ENCODE results near the gene PTPRCAP. TPM values are rescaled to one million over a fixed set of nuclear protein-coding genes. Genes with fewer than 3 reads are reported as not detected.
A peak's percentile ranks its signal among the peaks of the same experiment; 100 is the strongest.
"Not testable (repeated sequence)": the region's sequence is repeated elsewhere in the genome, so short reads cannot be mapped to it uniquely, and the experiment has no call there.

PTPRCAP gene
- polyA plus RNA-seq, 1 donor: 6.8 TPM

DNA sequence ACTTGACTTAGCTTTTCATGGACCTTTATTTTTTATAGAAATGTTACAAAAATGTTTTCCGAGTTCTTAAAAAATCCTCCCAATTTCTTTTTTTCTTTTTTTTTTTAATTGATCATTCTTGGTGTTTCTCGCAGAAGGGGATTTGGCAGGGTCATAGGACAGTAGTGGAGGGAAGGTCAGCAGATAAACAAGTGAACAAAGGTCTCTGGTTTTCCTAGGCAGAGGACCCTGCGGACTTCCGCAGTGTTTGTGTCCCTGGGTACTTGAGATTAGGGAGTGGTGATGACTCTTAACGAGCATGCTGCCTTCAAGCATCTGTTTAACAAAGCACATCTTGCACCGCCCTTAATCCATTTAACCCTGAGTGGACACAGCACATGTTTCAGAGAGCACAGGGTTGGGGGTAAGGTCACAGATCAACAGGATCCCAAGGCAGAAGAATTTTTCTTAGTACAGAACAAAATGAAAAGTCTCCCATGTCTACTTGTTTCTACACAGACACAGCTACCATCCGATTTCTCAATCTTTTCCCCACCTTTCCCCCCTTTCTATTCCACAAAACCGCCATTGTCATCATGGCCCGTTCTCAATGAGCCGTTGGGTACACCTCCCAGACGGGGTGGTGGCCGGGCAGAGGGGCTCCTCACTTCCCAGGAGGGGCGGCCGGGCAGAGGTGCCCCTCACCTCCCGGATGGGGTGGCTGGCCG, 40.0 kb upstream of the PTPRCAP start:
- no CpG with 5 or more reads among the region's 16 CpGs for WGBS (ENCODE audit: insufficient coverage, low lambda C conversion rate)
- H3K4me1 ChIP-seq (ENCODE audit: control insufficient read depth, insufficient read depth, low read length); H3K27me3 ChIP-seq (ENCODE audit: control insufficient read depth, insufficient read depth, low read length); H3K9me3 ChIP-seq (ENCODE audit: control insufficient read depth, low read depth, low read length); H3K4me3 ChIP-seq (ENCODE audit: low read length); DNase-seq; H3K27ac ChIP-seq (ENCODE audit: low read length); H3K36me3 ChIP-seq (ENCODE audit: control insufficient read depth, insufficient read depth, low read length): not testable (repeated sequence)

DNA sequence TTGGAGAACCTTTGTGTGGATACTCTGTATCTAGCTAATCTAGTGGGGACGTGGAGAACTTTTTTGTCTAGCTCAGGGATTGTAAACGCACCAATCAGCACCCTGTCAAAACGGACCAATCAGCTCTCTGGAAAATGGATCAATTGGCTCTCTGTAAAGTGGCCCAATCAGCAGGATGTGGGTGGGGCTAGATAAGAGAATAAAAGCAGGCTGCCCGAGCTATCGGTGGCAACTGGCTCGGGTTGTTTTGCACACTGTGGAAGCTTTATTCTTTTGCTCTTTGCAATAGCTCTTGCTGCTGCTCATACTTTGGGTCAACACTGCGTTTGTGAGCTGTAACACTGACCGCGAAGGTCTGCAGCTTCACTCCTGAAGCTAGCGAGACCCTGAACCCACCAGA, 39.2 kb upstream of the PTPRCAP start:
- not testable (repeated sequence) for H3K4me3 ChIP-seq (ENCODE audit: low read length); H3K36me3 ChIP-seq (ENCODE audit: control insufficient read depth, insufficient read depth, low read length); DNase-seq; H3K4me1 ChIP-seq (ENCODE audit: control insufficient read depth, insufficient read depth, low read length); H3K27me3 ChIP-seq (ENCODE audit: control insufficient read depth, insufficient read depth, low read length); H3K27ac ChIP-seq (ENCODE audit: low read length); H3K9me3 ChIP-seq (ENCODE audit: control insufficient read depth, low read depth, low read length)
- WGBS (ENCODE audit: insufficient coverage, low lambda C conversion rate): no CpG with 5 or more reads among the region's 10 CpGs

DNA sequence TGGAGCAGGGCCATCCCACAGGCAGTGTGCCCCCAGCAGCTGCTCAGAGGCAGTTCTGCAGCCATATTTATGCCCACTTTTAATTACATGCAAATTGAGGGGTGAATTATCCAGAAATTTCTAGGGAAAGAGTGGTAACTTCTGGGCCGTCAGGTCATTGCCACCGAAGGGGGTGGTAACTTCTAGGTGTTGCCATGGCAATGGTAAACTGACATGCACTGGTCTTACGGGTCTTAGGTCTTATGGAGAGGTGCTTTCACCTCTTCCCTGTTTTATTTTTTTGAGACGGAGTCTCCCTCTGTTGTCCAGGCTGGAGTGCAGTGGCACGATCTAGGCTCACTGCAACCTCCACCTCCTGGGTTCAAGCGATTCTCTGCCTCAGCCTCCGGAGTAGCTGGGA, 35.4 kb upstream of the PTPRCAP start:
- H3K9me3 ChIP-seq (ENCODE audit: control insufficient read depth, low read depth, low read length): peaks cover 2% of the 10 kb centered on the region
- WGBS (ENCODE audit: insufficient coverage, low lambda C conversion rate): no CpG with 5 or more reads among the region's 7 CpGs

DNA sequence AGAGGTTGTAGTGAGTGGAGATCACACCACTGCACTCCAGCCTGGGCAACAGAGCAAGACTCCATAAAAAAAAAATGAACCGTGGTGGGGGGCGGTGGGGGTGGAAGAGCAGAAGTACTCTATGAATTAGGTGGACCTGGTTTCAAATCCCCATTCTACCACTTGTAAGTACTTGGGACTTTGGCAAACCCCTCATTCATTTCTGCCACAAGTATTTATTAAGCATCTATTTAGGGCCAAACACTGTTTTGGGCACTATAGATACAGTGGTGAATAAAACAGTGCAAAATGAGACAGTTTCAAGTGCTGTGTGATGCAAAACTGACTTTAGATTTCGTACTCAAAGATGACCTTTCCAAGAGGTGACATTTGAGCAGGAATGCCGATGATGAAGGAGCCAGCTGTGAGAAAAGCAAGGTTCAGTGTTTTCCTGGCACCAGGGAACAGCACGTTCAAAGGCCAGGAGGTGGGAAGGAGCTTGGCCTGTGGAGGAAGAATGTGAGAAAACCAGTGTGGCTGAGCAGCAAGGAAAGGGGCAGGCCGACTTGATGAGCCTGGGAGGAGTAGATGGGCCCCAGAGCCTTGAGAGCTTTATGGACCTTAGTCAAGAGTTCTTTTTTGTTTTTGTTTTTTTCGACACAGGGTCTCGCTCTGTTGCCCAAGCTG, 33.0 kb upstream of the PTPRCAP start:
- 70% methylated on average over 4 of the region's 8 CpGs for WGBS (ENCODE audit: insufficient coverage, low lambda C conversion rate)

More for the DNA sequence above, 35.4 kb upstream of the PTPRCAP start:
- Histone ChIP-seq H3K36me3 (ENCODE audit: control insufficient read depth, insufficient read depth, low read length) (no peaks in the 10 kb centered on the region), H3K4me3 (ENCODE audit: low read length) (no peak overlapping the region), H3K27me3 (ENCODE audit: control insufficient read depth, insufficient read depth, low read length) (no peaks in the 10 kb centered on the region), H3K4me1 (ENCODE audit: control insufficient read depth, insufficient read depth, low read length) (peaks cover 5% of the 10 kb centered on the region), H3K27ac (ENCODE audit: low read length) (no peak overlapping the region)
- no peak for DNase-seq

DNA sequence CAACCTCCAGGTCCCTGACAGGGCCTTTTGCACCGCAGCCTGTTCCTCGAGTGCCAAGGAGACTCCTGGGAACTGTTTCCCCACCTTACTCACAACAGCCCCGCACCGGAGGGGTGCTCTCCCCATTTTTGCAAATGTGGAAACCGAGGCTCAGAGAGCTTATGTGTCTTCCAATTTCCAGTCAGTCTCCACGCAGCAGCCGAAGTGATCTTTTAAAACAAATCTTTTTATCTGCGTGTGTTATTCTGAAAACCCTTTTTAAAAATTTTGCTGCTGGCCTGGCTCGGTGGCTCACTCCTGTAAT, 32.0 kb upstream of the PTPRCAP start:
- Histone ChIP-seq H3K4me1 (ENCODE audit: control insufficient read depth, insufficient read depth, low read length) (peaks cover 14% of the 10 kb centered on the region), H3K9me3 (ENCODE audit: control insufficient read depth, low read depth, low read length) (no peaks in the 10 kb centered on the region), H3K27me3 (ENCODE audit: control insufficient read depth, insufficient read depth, low read length) (no peaks in the 10 kb centered on the region), H3K27ac (ENCODE audit: low read length) (peak overlapping the region; percentile 81), H3K4me3 (ENCODE audit: low read length) (peak overlapping the region; percentile 96), H3K36me3 (ENCODE audit: control insufficient read depth, insufficient read depth, low read length) (no peaks in the 10 kb centered on the region)
- WGBS (ENCODE audit: insufficient coverage, low lambda C conversion rate): no CpG with 5 or more reads among the region's 9 CpGs
- no peak for DNase-seq

More for the DNA sequence above, 33.0 kb upstream of the PTPRCAP start:
- Histone ChIP-seq H3K36me3 (ENCODE audit: control insufficient read depth, insufficient read depth, low read length) (no peaks in the 10 kb centered on the region), H3K9me3 (ENCODE audit: control insufficient read depth, low read depth, low read length) (no peaks in the 10 kb centered on the region), H3K27me3 (ENCODE audit: control insufficient read depth, insufficient read depth, low read length) (no peaks in the 10 kb centered on the region), H3K4me1 (ENCODE audit: control insufficient read depth, insufficient read depth, low read length) (peaks cover 14% of the 10 kb centered on the region), H3K27ac (ENCODE audit: low read length) (no peak overlapping the region), H3K4me3 (ENCODE audit: low read length) (no peak overlapping the region)
- DNase-seq: no peak

DNA sequence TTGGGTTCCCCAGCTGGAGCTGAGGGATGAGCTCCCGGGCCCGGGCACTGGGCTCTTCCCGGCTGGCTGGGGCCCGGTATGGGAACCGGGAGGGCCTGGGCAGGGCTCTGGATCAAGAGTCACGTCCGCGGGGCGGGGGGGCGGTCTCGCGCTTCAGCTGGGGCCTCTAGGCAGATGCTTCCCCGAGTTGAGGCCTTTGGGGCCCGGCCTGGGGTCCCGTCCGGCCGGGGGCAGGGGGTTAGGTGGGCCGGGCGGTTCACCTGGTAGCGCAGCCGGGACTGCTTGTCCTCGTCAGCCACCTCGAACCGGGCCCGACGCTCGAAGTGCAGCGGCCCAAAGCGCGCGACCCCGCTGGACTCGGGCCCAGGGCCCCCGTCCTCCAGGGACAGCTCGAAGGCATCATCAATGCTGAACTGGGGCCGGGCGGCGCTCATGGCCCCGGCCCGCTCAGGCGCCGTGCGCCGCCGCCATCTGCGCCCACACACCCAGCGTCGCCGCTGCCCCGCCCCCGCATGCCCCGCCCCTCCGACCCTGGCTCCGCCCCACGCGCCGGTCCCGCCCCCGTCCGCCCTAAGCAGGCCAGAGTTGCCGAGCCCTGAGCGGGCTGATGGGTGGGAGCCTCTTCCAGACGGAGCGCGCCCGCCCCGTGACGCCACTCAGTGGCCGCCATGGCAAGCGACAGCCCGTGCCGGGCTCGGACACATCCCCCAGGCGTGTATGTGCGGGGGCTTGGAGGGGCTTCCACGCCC, 31.5 kb upstream of the PTPRCAP start, which contains the start of gene TMEM134:
Gene TMEM134 (minus strand): TSS at position 493 of the 749 bp plus-strand sequence. CDS start 59 bp downstream, at position 434.
- no CpG with 5 or more reads among the region's 76 CpGs for WGBS (ENCODE audit: insufficient coverage, low lambda C conversion rate)

DNA sequence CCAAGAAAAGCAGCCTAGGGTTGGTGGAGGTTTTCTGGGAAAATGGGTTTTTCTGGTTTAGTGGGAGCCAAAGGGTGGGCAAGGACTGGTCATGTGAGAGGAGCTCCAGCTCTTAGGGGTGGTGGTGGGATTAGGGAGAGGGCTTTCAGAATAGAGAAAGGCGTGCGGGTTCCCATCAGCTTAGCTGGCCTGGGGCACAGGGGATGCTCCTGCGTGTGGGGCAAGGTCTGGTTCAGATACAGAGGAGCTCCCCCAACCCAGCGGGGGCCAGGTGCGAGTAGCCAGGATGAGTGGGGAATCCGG, 30.9 kb upstream of the PTPRCAP start:
- H3K4me1 ChIP-seq (ENCODE audit: control insufficient read depth, insufficient read depth, low read length): peaks cover 22% of the 10 kb centered on the region
- no CpG with 5 or more reads among the region's 6 CpGs for WGBS (ENCODE audit: insufficient coverage, low lambda C conversion rate)
- H3K36me3 ChIP-seq (ENCODE audit: control insufficient read depth, insufficient read depth, low read length): no peaks in the 10 kb centered on the region
- no peak for DNase-seq
- peak overlapping the region; percentile 96 for H3K4me3 ChIP-seq (ENCODE audit: low read length)
- peaks cover 6% of the 10 kb centered on the region for H3K9me3 ChIP-seq (ENCODE audit: control insufficient read depth, low read depth, low read length)
- H3K27me3 ChIP-seq (ENCODE audit: control insufficient read depth, insufficient read depth, low read length): no peaks in the 10 kb centered on the region
- peak overlapping the region; percentile 93 for H3K27ac ChIP-seq (ENCODE audit: low read length)

More for the DNA sequence above, 31.5 kb upstream of the PTPRCAP start, which contains the start of gene TMEM134:
- Histone ChIP-seq H3K4me1 (ENCODE audit: control insufficient read depth, insufficient read depth, low read length) (peaks cover 19% of the 10 kb centered on the region), H3K4me3 (ENCODE audit: low read length) (peak within 1 kb of the TSS; percentile 96), H3K27me3 (ENCODE audit: control insufficient read depth, insufficient read depth, low read length) (no peaks in the 10 kb centered on the region), H3K27ac (ENCODE audit: low read length) (peak within 1 kb of the TSS; percentile 93), H3K9me3 (ENCODE audit: control insufficient read depth, low read depth, low read length) (peaks cover 3% of the 10 kb centered on the region), H3K36me3 (ENCODE audit: control insufficient read depth, insufficient read depth, low read length) (no peaks in the 10 kb centered on the region)
- peak; percentile 92 for DNase-seq

DNA sequence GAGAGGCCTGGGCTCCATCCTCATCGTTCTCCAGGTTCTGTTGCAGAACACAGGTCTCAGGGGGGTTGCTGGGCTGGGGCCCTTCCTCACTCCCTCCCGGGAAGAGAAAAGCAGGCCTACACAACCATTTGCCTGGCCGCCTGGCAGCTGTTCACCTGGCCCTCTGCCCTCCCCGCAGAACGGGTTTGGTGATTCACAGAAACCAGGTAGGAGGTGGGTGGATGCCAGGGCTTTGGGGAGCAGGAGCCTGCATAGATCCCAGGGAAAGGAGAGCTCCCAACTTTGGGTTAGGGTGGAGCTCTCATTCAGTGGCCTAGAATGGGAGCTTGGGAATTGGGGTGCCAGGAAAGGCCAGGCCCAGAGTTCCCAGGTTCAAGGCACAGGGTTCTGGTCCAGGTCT, 30.6 kb upstream of the PTPRCAP start:
- peaks cover 6% of the 10 kb centered on the region for H3K9me3 ChIP-seq (ENCODE audit: control insufficient read depth, low read depth, low read length)
- H3K4me1 ChIP-seq (ENCODE audit: control insufficient read depth, insufficient read depth, low read length): peaks cover 22% of the 10 kb centered on the region
- no peaks in the 10 kb centered on the region for H3K27me3 ChIP-seq (ENCODE audit: control insufficient read depth, insufficient read depth, low read length)
- no peaks in the 10 kb centered on the region for H3K36me3 ChIP-seq (ENCODE audit: control insufficient read depth, insufficient read depth, low read length)
- peak overlapping the region; percentile 96 for H3K4me3 ChIP-seq (ENCODE audit: low read length)
- peak in 1 of 2 donors; percentile 54 for DNase-seq
- peak overlapping the region; percentile 93 for H3K27ac ChIP-seq (ENCODE audit: low read length)
- WGBS (ENCODE audit: insufficient coverage, low lambda C conversion rate): no CpG with 5 or more reads among the region's 5 CpGs

DNA sequence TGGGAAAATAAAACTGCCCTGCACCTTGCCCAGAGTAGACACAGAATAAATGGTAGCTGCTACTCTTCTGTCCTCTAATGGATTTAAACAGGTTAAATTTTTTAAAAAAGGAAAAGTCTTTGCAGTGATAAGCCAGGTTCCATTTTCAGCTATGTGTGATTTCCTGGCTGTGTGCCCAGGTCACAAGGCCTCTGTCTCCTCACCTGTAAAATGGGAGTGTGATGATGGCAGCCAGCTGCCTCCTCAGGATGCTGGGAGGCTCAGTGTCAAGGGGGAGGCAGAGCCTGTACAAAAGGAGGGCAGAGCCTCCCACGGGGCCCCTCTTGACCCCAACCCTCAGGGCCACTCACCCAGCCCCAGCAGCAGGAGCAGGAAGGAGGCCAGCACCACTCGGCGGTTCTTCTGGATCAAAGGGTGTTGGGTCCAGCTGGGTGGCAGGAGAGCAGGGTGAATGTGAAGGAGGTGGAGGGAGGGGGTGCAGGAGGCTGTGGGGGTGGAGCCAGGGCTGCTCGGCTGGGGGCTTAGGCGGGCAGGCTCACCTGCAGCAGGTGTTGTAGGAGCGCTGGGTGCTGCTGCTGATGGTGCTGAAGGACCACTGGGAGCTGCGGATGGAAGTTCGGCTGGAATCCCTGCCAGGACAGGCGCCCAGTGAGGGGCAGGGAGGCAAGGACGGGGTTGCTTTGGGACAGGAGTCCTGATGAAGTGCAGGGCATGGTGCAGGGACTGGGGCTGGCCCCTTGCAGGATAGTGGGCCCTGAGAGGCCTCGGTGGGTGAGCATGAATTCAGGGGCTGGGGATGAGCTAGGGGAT, 29.7 kb upstream of the PTPRCAP start:
- peak overlapping the region; percentile 96 for H3K4me3 ChIP-seq (ENCODE audit: low read length)
- H3K27ac ChIP-seq (ENCODE audit: low read length): no peak overlapping the region
- H3K36me3 ChIP-seq (ENCODE audit: control insufficient read depth, insufficient read depth, low read length): no peaks in the 10 kb centered on the region
- peaks cover 22% of the 10 kb centered on the region for H3K4me1 ChIP-seq (ENCODE audit: control insufficient read depth, insufficient read depth, low read length)
- H3K9me3 ChIP-seq (ENCODE audit: control insufficient read depth, low read depth, low read length): peaks cover 6% of the 10 kb centered on the region
- WGBS (ENCODE audit: insufficient coverage, low lambda C conversion rate): no CpG with 5 or more reads among the region's 11 CpGs
- DNase-seq: no peak
- no peaks in the 10 kb centered on the region for H3K27me3 ChIP-seq (ENCODE audit: control insufficient read depth, insufficient read depth, low read length)

DNA sequence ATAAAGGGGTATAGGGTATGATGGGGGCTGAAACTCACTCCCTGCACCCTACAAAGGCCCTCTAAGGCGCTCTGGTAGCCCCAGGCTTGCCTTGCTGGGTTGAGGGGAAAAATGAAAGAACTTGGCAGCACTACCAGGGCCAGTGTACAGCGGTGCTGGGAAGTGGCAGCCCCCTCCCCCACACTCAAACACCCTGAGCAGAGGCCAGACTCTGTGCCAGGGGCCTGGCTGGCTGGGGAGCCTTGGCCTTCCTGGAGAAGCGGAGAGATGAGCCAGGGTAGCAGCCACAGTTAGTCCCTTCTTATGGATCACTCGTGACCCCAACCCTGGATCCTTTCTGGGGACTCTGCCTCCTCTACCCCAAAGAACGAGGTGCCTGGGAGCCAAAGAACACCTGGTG, 28.9 kb upstream of the PTPRCAP start:
- DNase-seq: no peak
- H3K27me3 ChIP-seq (ENCODE audit: control insufficient read depth, insufficient read depth, low read length): no peaks in the 10 kb centered on the region
- H3K4me1 ChIP-seq (ENCODE audit: control insufficient read depth, insufficient read depth, low read length): peaks cover 22% of the 10 kb centered on the region
- H3K9me3 ChIP-seq (ENCODE audit: control insufficient read depth, low read depth, low read length): peaks cover 6% of the 10 kb centered on the region
- H3K27ac ChIP-seq (ENCODE audit: low read length): no peak overlapping the region
- H3K36me3 ChIP-seq (ENCODE audit: control insufficient read depth, insufficient read depth, low read length): no peaks in the 10 kb centered on the region
- H3K4me3 ChIP-seq (ENCODE audit: low read length): no peak overlapping the region
- WGBS (ENCODE audit: insufficient coverage, low lambda C conversion rate): no CpG with 5 or more reads among the region's 5 CpGs

Data from large intestine (tissue), 3 donors.